GM19452 (cell line): Measurements from ENCODE around the gene AMN.
"Not testable (repeated sequence)": the region's sequence is repeated elsewhere in the genome, so short reads cannot be mapped to it uniquely, and the experiment has no call there.

Experiments
- ATAC-seq: cut with Tn5 transposase; IDR thresholded peaks from one replicate; pipeline ENCODE4 v1.9.1; 2021; ENCODE audit not compliant: unreplicated experiment

Gene AMN

GRCh38 chr14:102922490-102923200 lies at the start of gene AMN:
AMN (plus strand) TSS chr14:102922663; CDS start chr14:102922689, 26 bp downstream.
- ATAC-seq = no peak

GRCh38 chr14:102873131-102873530 lies 49.3 kb upstream of the AMN start:
- ATAC-seq = no peak

GRCh38 chr14:102873546-102874061 lies 48.9 kb upstream of the AMN start:
- no peak for ATAC-seq

- ATAC-seq = no peak
These were observed 46.8 kb upstream of the AMN start for GRCh38 chr14:102875652-102876051.

GRCh38 chr14:102877511-102877910 lies 45.0 kb upstream of the AMN start:
- ATAC-seq = not testable (repeated sequence)

- no peak for ATAC-seq
These were observed 44.1 kb upstream of the AMN start for GRCh38 chr14:102878174-102878969.

GRCh38 chr14:102878970-102879460 lies 43.4 kb upstream of the AMN start:
- no peak for ATAC-seq

GRCh38 chr14:102882226-102882906 lies 40.1 kb upstream of the AMN start:
- no peak for ATAC-seq

- no peak for ATAC-seq
These were observed 39.3 kb upstream of the AMN start for GRCh38 chr14:102883089-102883541.

GRCh38 chr14:102883554-102883953 lies 38.9 kb upstream of the AMN start:
- ATAC-seq = no peak

GRCh38 chr14:102885737-102886447 lies 36.6 kb upstream of the AMN start:
- ATAC-seq = no peak

- ATAC-seq = no peak
These were observed 33.7 kb upstream of the AMN start for GRCh38 chr14:102888748-102889147.

GRCh38 chr14:102889615-102890014 lies 32.8 kb upstream of the AMN start:
- no peak for ATAC-seq

GRCh38 chr14:102891111-102891510 lies 31.4 kb upstream of the AMN start:
- ATAC-seq = no peak

GRCh38 chr14:102891556-102891955 lies 30.9 kb upstream of the AMN start:
- ATAC-seq = no peak

GRCh38 chr14:102892651-102893050 lies 29.8 kb upstream of the AMN start:
- ATAC-seq = no peak

- no peak for ATAC-seq
These were observed 29.0 kb upstream of the AMN start for GRCh38 chr14:102893452-102893851.

- ATAC-seq = not testable (repeated sequence)
These were observed 25.7 kb upstream of the AMN start for GRCh38 chr14:102896735-102897134.

GRCh38 chr14:102897299-102898027 lies 25.0 kb upstream of the AMN start:
- no peak for ATAC-seq

GRCh38 chr14:102898298-102898697 lies 24.2 kb upstream of the AMN start:
- no peak for ATAC-seq
